Liver (tissue), 9 donors: ENCODE data around the gene CCNL1. TPM values are rescaled to one million over a fixed set of nuclear protein-coding genes. Genes with fewer than 3 reads are reported as not detected.

Experiments
- DNase-seq: peaks from one replicate; pipeline ENCODE4 v3.0.0-alpha.2; 2017; ENCODE audit warnings: low spot score
- H3K27ac ChIP-seq, 2 donors: one replicate each; pipeline ENCODE4 v1.7.0; 2013; ENCODE audit warnings: inconsistent platforms in 2 of 2, low read length in 2 of 2, control low read depth in 1 of 2, low read depth in 1 of 2, mild to moderate bottlenecking in 1 of 2
- H3K27me3 ChIP-seq, 4 donors: one replicate each; pipeline versions ENCODE4 v1.6.1 to v1.7.0; 2013; ENCODE audit warnings: low read length in 3 of 4, inconsistent platforms in 1 of 4, mild to moderate bottlenecking in 1 of 4, moderate library complexity in 1 of 4; ENCODE audit not compliant: control insufficient read depth in 4 of 4, insufficient read depth in 4 of 4
- H3K36me3 ChIP-seq, 4 donors: one replicate each; pipeline versions ENCODE4 v1.6.1 to v1.7.0; 2013; ENCODE audit warnings: low read length in 3 of 4, mild to moderate bottlenecking in 3 of 4, low read depth in 1 of 4, moderate library complexity in 1 of 4; ENCODE audit not compliant: control insufficient read depth in 4 of 4, insufficient read depth in 3 of 4
- H3K4me1 ChIP-seq, 4 donors: one replicate each; pipeline versions ENCODE4 v1.6.1 to v1.7.0; 2013; ENCODE audit warnings: low read length in 3 of 4, mild to moderate bottlenecking in 3 of 4, moderate library complexity in 1 of 4; ENCODE audit not compliant: control insufficient read depth in 4 of 4, insufficient read depth in 4 of 4
- H3K4me3 ChIP-seq, 3 donors: one replicate each; pipeline versions ENCODE4 v1.6.1 to v1.7.0; 2013; ENCODE audit warnings: low read length in 3 of 3, control low read depth in 1 of 3, low read depth in 1 of 3, mild to moderate bottlenecking in 1 of 3
- H3K9ac ChIP-seq, 2 donors: one replicate each; pipeline ENCODE4 v1.7.0; 2013; ENCODE audit warnings: low read length in 2 of 2, mild to moderate bottlenecking in 2 of 2, moderate library complexity in 2 of 2, control low read depth in 1 of 2, low read depth in 1 of 2
- H3K9me3 ChIP-seq, 4 donors: one replicate each; pipeline versions ENCODE4 v1.6.1 to v1.7.0; 2013; ENCODE audit warnings: low read length in 3 of 4; ENCODE audit not compliant: control insufficient read depth in 4 of 4
- EGR1 ChIP-seq, 2 donors: IDR thresholded peaks; 2 replicates each; pipeline ENCODE4 v1.6.1; 2016 to 2018; ENCODE audit warnings: antibody characterized with exemption in 2 of 2, low read depth in 2 of 2
- FOXA1 ChIP-seq: IDR thresholded peaks from 2 replicates; pipeline ENCODE4 v1.6.1; 2016; ENCODE audit warnings: antibody characterized with exemption
- FOXA2 ChIP-seq: IDR thresholded peaks from 2 replicates; pipeline ENCODE4 v1.6.1; 2016; ENCODE audit warnings: antibody characterized with exemption
- GABPA ChIP-seq, 2 donors: IDR thresholded peaks in 1 of 2; conservative IDR thresholded peaks in 1 of 2; 2 replicates each; pipeline ENCODE4 v1.6.1; 2016; ENCODE audit warnings: antibody characterized with exemption in 2 of 2, mild to moderate bottlenecking in 1 of 2, moderate library complexity in 1 of 2
- HNF4A ChIP-seq, 2 donors: conservative IDR thresholded peaks; 2 replicates each; pipeline ENCODE4 v1.6.1; 2016; ENCODE audit warnings: antibody characterized with exemption in 2 of 2, mild to moderate bottlenecking in 2 of 2
- HNF4G ChIP-seq: IDR thresholded peaks from 2 replicates; pipeline ENCODE4 v1.6.1; 2016; ENCODE audit warnings: antibody characterized with exemption
- JUND ChIP-seq, 2 donors: IDR thresholded peaks; 2 replicates each; pipeline ENCODE4 v1.6.1; 2016; ENCODE audit warnings: antibody characterized with exemption in 2 of 2
- NR2F2 ChIP-seq: IDR thresholded peaks from 2 replicates; pipeline ENCODE4 v1.6.1; 2016; ENCODE audit warnings: antibody characterized with exemption
- RAD21 ChIP-seq, 2 donors: IDR thresholded peaks; 2 replicates each; pipeline ENCODE4 v1.6.1; 2016; ENCODE audit warnings: antibody characterized with exemption in 2 of 2, mild to moderate bottlenecking in 2 of 2
- RXRA ChIP-seq, 2 donors: IDR thresholded peaks; 2 replicates each; pipeline ENCODE4 v1.6.1; 2017 to 2018; ENCODE audit warnings: antibody characterized with exemption in 2 of 2, mild to moderate bottlenecking in 1 of 2
- SP1 ChIP-seq: IDR thresholded peaks from 2 replicates; pipeline ENCODE4 v1.6.1; 2018; ENCODE audit warnings: antibody characterized with exemption, mild to moderate bottlenecking
- TAF1 ChIP-seq: conservative IDR thresholded peaks from 2 replicates; pipeline ENCODE4 v1.6.1; 2016; ENCODE audit warnings: antibody characterized with exemption, mild to moderate bottlenecking
- YY1 ChIP-seq: IDR thresholded peaks from 2 replicates; pipeline ENCODE4 v1.6.1; 2016; ENCODE audit warnings: antibody characterized with exemption, mild to moderate bottlenecking
- WGBS: extraction: QIAGEN DNeasy Blood & Tissue Kit; methylation state at CpG from one replicate; pipeline ENCODE4 v1.1.7; 2013; 5-methylcytosine and 5-hydroxymethylcytosine counted together
- polyA plus RNA-seq, 2 donors: library from polyadenylated mRNA; stranded (reverse) in 1 of 2; unstranded in 1 of 2; fragments of 200-250 nt in 1 of 2; fragments of >200 nt in 1 of 2; fragmentation: Nextera tagmentation in 1 of 2; extraction: Ambion mirVana in 1 of 2; gene quantifications; one replicate each; pipeline versions ENCODE4 v1.2.1 to v1.2.3, GENCODE V29; 2013 to 2015
- total RNA-seq, 2 donors: library from RNA; depleted of rRNA; stranded (reverse); fragments of >200 nt; gene quantifications; one replicate each; pipeline ENCODE4 v1.2.3, GENCODE V29; 2014
- TF ChIP-seq, protein P1 (sequence below): IDR thresholded peaks from 2 replicates; pipeline ENCODE4 v1.6.1; 2016; ENCODE audit warnings: antibody characterized with exemption
- TF ChIP-seq, protein P2 (sequence below): IDR thresholded peaks from 2 replicates; pipeline ENCODE4 v1.6.1; 2016; ENCODE audit warnings: antibody characterized with exemption
- TF ChIP-seq, protein P3 (sequence below): IDR thresholded peaks from 2 replicates; pipeline ENCODE4 v1.6.1; 2016; ENCODE audit warnings: antibody characterized with exemption, mild to moderate bottlenecking
- TF ChIP-seq, protein P4 (sequence below): IDR thresholded peaks from 2 replicates; pipeline ENCODE4 v1.6.1; 2016; ENCODE audit warnings: antibody characterized with exemption
- donor health status: healthy.
- donor health status: healthy.
- donor health status: healthy.
- donor health status: healthy.
- donor health status: healthy.

Gene CCNL1
- total and polyA plus RNA-seq, 4 donors = 22.7 to 163 (median 95.0) TPM

DNA sequence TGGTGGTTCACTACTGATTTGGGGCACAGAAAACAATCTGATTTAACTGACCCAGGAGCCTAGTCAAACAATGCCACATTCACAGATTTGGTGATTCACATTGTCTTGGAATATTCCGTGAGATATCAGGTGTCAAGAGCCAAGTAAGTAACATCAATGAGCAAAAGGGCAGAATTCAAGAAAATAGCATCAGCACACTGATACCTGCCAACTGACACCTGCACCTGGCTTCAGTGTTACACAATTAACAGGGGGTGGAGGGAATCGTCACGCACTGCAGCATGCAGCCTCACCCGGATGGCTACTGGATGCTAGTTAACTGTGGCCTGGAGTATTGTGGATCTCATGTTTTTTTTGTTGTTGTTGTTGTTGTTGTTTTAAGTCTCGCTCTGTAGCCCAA, 17.6 kb downstream of the CCNL1 start:
- no peak for TF ChIP-seq FOXA1
- TF ChIP-seq FOXA2 = no peak
- TF ChIP-seq HNF4G = no peak
- no peak for TF ChIP-seq RAD21 (IDR thresholded peaks at IDR 0.05)
- TF ChIP-seq TAF1 = no peak
- no peak overlapping the region for H3K9ac ChIP-seq
- H3K9me3 ChIP-seq = no peaks in the 10 kb centered on the region
- 70% methylated on average over 5 of the region's 5 CpGs for WGBS
- peaks cover 5 to 58% (median 34%) of the 10 kb centered on the region in 4 donors for H3K36me3 ChIP-seq
- peaks cover 0 to 2% (median under 1%) of the 10 kb centered on the region in 4 donors for H3K4me1 ChIP-seq
- no peak overlapping the region for H3K4me3 ChIP-seq
- DNase-seq = no peak
- no peaks in the 10 kb centered on the region for H3K27me3 ChIP-seq
- no peak overlapping the region for H3K27ac ChIP-seq

DNA sequence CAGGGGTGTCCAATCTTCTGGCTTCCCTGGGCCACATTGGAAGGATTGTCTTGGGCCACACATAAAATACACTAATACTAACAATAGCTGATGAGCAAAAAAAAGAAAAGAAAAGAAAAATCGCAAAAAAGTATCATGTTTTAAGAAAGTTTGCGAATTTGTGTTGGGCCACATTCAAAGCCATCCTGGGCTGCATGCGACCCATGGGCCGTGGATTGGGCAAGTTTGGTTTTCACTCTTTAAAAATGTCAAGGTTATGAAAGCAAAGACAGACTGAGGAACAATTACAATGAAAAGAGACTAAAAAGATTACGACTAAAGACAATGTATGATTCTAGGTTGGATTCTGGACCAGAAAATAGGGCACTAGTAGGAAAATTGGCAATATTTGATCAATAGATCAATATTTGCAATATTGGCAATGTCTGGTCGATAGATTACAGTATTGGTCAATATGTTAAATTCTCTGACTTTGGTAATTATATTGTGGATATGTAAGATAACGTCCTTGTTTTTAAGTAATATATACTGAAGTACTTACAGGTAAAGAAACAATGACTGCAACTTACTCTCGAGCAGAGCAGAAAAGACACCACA, 19.9 kb downstream of the CCNL1 start:
- no peaks in the 10 kb centered on the region for H3K9me3 ChIP-seq
- no peak overlapping the region for H3K4me3 ChIP-seq
- H3K4me1 ChIP-seq = peaks cover 8 to 25% (median 21%) of the 10 kb centered on the region in 4 donors
- no peak overlapping the region for H3K27ac ChIP-seq
- no peak for DNase-seq
- 70% methylated on average over 8 of the region's 8 CpGs for WGBS
- TF ChIP-seq, protein P1, sequence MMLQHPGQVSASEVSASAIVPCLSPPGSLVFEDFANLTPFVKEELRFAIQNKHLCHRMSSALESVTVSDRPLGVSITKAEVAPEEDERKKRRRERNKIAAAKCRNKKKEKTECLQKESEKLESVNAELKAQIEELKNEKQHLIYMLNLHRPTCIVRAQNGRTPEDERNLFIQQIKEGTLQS = no peak
- TF ChIP-seq YY1 = no peak
- TF ChIP-seq NR2F2 = no peak
- TF ChIP-seq SP1 = no peak
- TF ChIP-seq FOXA2 = no peak
- no peak for TF ChIP-seq HNF4A (conservative IDR thresholded peaks at IDR 0.05)
- TF ChIP-seq JUND (IDR thresholded peaks at IDR 0.05) = no peak
- TF ChIP-seq HNF4G = no peak
- TF ChIP-seq, protein P2, sequence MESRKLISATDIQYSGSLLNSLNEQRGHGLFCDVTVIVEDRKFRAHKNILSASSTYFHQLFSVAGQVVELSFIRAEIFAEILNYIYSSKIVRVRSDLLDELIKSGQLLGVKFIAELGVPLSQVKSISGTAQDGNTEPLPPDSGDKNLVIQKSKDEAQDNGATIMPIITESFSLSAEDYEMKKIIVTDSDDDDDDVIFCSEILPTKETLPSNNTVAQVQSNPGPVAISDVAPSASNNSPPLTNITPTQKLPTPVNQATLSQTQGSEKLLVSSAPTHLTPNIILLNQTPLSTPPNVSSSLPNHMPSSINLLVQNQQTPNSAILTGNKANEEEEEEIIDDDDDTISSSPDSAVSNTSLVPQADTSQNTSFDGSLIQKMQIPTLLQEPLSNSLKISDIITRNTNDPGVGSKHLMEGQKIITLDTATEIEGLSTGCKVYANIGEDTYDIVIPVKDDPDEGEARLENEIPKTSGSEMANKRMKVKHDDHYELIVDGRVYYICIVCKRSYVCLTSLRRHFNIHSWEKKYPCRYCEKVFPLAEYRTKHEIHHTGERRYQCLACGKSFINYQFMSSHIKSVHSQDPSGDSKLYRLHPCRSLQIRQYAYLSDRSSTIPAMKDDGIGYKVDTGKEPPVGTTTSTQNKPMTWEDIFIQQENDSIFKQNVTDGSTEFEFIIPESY = no peak
- peaks cover 0 to 37% (median 17%) of the 10 kb centered on the region in 4 donors for H3K36me3 ChIP-seq
- H3K9ac ChIP-seq = no peak overlapping the region
- no peaks in the 10 kb centered on the region for H3K27me3 ChIP-seq

DNA sequence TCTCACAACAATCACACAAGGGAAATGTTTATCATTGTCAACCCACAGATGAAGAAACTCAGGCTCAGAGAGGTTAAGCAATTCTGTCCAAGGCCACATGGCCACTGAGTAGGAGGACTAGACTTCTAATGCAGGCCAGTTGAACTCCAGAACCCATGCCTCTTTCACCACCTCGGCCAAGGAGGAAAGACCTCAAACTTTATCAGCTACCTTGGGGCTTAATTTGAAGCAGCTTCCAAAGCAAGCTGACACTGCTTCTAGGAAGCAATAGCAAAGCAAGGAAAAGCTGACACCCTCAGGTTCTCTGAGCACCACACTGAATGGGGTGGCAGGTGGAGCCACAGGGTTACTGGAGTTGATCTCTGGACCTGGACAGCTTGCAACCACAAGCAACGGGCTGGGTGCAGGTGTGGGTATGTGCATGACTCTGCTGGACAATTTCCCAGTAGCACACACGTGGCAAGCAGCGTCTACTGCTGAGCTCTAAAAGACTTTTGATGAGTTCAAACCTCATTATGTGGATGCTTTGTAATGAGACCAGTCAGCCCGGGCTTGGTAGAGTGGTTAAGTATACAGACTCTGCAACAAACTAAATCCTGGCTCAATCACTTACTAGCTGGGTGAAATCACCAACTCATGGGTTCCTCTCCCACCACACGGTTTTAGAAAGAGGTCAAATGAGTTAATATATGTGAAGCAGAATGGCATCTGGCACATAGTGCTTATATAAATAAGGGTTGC, 23.1 kb downstream of the CCNL1 start:
- H3K27me3 ChIP-seq = no peaks in the 10 kb centered on the region
- peaks cover 19 to 48% (median 39%) of the 10 kb centered on the region in 4 donors for H3K4me1 ChIP-seq
- H3K9ac ChIP-seq = peak overlapping the region; percentile 32 to 97
- H3K27ac ChIP-seq = peak overlapping the region; percentile 94 to 95
- DNase-seq = no peak
- H3K9me3 ChIP-seq = no peaks in the 10 kb centered on the region
- WGBS = 16% methylated on average over 6 of the region's 6 CpGs
- no peak overlapping the region for H3K4me3 ChIP-seq
- peaks cover 0 to 12% (median under 1%) of the 10 kb centered on the region in 4 donors for H3K36me3 ChIP-seq
- TF ChIP-seq, protein P1 = no peak
- peak; percentile 24 for TF ChIP-seq TAF1
- TF ChIP-seq, protein P3, sequence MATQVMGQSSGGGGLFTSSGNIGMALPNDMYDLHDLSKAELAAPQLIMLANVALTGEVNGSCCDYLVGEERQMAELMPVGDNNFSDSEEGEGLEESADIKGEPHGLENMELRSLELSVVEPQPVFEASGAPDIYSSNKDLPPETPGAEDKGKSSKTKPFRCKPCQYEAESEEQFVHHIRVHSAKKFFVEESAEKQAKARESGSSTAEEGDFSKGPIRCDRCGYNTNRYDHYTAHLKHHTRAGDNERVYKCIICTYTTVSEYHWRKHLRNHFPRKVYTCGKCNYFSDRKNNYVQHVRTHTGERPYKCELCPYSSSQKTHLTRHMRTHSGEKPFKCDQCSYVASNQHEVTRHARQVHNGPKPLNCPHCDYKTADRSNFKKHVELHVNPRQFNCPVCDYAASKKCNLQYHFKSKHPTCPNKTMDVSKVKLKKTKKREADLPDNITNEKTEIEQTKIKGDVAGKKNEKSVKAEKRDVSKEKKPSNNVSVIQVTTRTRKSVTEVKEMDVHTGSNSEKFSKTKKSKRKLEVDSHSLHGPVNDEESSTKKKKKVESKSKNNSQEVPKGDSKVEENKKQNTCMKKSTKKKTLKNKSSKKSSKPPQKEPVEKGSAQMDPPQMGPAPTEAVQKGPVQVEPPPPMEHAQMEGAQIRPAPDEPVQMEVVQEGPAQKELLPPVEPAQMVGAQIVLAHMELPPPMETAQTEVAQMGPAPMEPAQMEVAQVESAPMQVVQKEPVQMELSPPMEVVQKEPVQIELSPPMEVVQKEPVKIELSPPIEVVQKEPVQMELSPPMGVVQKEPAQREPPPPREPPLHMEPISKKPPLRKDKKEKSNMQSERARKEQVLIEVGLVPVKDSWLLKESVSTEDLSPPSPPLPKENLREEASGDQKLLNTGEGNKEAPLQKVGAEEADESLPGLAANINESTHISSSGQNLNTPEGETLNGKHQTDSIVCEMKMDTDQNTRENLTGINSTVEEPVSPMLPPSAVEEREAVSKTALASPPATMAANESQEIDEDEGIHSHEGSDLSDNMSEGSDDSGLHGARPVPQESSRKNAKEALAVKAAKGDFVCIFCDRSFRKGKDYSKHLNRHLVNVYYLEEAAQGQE = peak; percentile 78
- TF ChIP-seq NR2F2 = no peak
- peak; percentile 48 for TF ChIP-seq HNF4G
- peak; percentile 91 to 95 for TF ChIP-seq HNF4A (conservative IDR thresholded peaks at IDR 0.05)
- TF ChIP-seq, protein P4, sequence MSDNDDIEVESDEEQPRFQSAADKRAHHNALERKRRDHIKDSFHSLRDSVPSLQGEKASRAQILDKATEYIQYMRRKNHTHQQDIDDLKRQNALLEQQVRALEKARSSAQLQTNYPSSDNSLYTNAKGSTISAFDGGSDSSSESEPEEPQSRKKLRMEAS = peak; percentile 79
- TF ChIP-seq JUND (IDR thresholded peaks at IDR 0.05) = peak; percentile 41 to 73
- no peak for TF ChIP-seq FOXA1
- no peak for TF ChIP-seq GABPA (IDR thresholded peaks at IDR 0.05 in 1 of 2, conservative IDR thresholded peaks at IDR 0.05 in 1 of 2)
- TF ChIP-seq FOXA2 = peak; percentile 8
- TF ChIP-seq RXRA (IDR thresholded peaks at IDR 0.05) = peak; percentile 93 to 96
- TF ChIP-seq EGR1 (IDR thresholded peaks at IDR 0.05; ENCODE audit: low read depth in 2 of 2) = peak in 1 of 2 donors; percentile 65
- TF ChIP-seq, protein P2 = peak; percentile 73
